Progenitor cell of endocrine pancreas (in vitro differentiated cells): Measurements from ENCODE around the gene PANX1. TPM values are rescaled to one million over a fixed set of nuclear protein-coding genes. Genes with fewer than 3 reads are reported as not detected.

Source experiments
- DNase-seq: peaks from one replicate; pipeline ENCODE4 v3.0.0; 2021; ENCODE audit warnings: low spot score; ENCODE audit not compliant: unreplicated experiment
- H3K27ac Mint-ChIP-seq: 2 replicates; pipeline ENCODE4 v1.8.0; 2021; ENCODE audit warnings: mild to moderate bottlenecking, moderate library complexity, mixed read lengths
- H3K27me3 Mint-ChIP-seq: 2 replicates; pipeline ENCODE4 v1.8.0; 2021; ENCODE audit warnings: mixed read lengths
- H3K36me3 Mint-ChIP-seq: 2 replicates; pipeline ENCODE4 v1.8.0; 2022; ENCODE audit warnings: mixed read lengths; ENCODE audit not compliant: insufficient read depth
- H3K4me1 Mint-ChIP-seq: 2 replicates; pipeline ENCODE4 v1.8.0; 2021; ENCODE audit warnings: low read depth, mixed read lengths
- H3K4me3 Mint-ChIP-seq: 2 replicates; pipeline ENCODE4 v1.8.0; 2021; ENCODE audit warnings: low read depth, mild to moderate bottlenecking, moderate library complexity, mixed read lengths
- H3K9me3 Mint-ChIP-seq: 2 replicates; pipeline ENCODE4 v1.8.0; 2021; ENCODE audit warnings: low read depth, mixed read lengths
- total RNA-seq: library from RNA; stranded (reverse); gene quantifications from 2 replicates; pipeline ENCODE4 v1.2.1, GENCODE V29; 2021
- TF ChIP-seq, protein P1 (sequence below): fragments of 200-600 bp; sonication (generic); IDR thresholded peaks from one replicate; pipeline ENCODE4 v1.5.0; 2021; ENCODE audit warnings: antibody characterized with exemption, mild to moderate bottlenecking; ENCODE audit not compliant: unreplicated experiment

Gene PANX1
- total RNA-seq, 1 donor from 2014 or later = 31.9 TPM

- Mint-ChIP-seq H3K4me1 (peaks cover 8% of the 10 kb centered on the region), H3K36me3 (peaks cover 26% of the 10 kb centered on the region), H3K4me3 (no peak overlapping the region), H3K27ac (no peak overlapping the region), H3K9me3 (no peaks in the 10 kb centered on the region), H3K27me3 (no peaks in the 10 kb centered on the region)
- DNase-seq = no peak
- TF ChIP-seq, protein P1, sequence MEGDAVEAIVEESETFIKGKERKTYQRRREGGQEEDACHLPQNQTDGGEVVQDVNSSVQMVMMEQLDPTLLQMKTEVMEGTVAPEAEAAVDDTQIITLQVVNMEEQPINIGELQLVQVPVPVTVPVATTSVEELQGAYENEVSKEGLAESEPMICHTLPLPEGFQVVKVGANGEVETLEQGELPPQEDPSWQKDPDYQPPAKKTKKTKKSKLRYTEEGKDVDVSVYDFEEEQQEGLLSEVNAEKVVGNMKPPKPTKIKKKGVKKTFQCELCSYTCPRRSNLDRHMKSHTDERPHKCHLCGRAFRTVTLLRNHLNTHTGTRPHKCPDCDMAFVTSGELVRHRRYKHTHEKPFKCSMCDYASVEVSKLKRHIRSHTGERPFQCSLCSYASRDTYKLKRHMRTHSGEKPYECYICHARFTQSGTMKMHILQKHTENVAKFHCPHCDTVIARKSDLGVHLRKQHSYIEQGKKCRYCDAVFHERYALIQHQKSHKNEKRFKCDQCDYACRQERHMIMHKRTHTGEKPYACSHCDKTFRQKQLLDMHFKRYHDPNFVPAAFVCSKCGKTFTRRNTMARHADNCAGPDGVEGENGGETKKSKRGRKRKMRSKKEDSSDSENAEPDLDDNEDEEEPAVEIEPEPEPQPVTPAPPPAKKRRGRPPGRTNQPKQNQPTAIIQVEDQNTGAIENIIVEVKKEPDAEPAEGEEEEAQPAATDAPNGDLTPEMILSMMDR = no peak
Measured at GRCh38 chr11:94175535-94175934, 46.9 kb downstream of the PANX1 start.

DNA sequence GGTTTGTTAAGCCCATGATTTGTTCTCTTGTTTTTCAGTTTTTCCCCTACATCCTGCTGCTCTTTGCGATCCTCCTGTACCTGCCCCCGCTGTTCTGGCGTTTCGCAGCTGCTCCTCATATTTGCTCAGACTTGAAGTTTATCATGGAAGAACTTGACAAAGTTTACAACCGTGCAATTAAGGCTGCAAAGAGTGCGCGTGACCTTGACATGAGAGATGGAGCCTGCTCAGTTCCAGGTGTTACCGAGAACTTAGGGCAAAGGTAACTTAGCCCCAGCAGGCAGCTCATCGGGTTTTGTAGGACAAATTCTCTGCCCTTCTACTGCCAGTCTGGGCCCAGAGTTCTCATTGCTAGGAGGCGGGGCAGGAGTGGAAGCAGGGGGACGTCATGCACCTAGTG is 49.7 kb downstream of the PANX1 start:
- H3K9me3 Mint-ChIP-seq = no peaks in the 10 kb centered on the region
- peaks cover 30% of the 10 kb centered on the region for H3K36me3 Mint-ChIP-seq
- H3K4me3 Mint-ChIP-seq = no peak overlapping the region
- DNase-seq = no peak
- TF ChIP-seq, protein P1 = no peak
- H3K27me3 Mint-ChIP-seq = no peaks in the 10 kb centered on the region
- no peak overlapping the region for H3K27ac Mint-ChIP-seq
- H3K4me1 Mint-ChIP-seq = peaks cover 7% of the 10 kb centered on the region

DNA sequence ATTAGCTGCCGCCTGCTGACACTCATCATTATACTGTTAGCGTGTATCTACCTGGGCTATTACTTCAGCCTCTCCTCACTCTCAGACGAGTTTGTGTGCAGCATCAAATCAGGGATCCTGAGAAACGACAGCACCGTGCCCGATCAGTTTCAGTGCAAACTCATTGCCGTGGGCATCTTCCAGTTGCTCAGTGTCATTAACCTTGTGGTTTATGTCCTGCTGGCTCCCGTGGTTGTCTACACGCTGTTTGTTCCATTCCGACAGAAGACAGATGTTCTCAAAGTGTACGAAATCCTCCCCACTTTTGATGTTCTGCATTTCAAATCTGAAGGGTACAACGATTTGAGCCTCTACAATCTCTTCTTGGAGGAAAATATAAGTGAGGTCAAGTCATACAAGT is 51.1 kb downstream of the PANX1 start:
- peaks cover 30% of the 10 kb centered on the region for H3K36me3 Mint-ChIP-seq
- H3K9me3 Mint-ChIP-seq = no peaks in the 10 kb centered on the region

GRCh38 chr11:94181526-94181925 is 52.9 kb downstream of the PANX1 start:
- no peak overlapping the region for H3K27ac Mint-ChIP-seq
- H3K4me1 Mint-ChIP-seq = peaks cover 5% of the 10 kb centered on the region
- TF ChIP-seq, protein P1 = no peak
- no peak for DNase-seq
- no peaks in the 10 kb centered on the region for H3K9me3 Mint-ChIP-seq
- H3K36me3 Mint-ChIP-seq = peaks cover 30% of the 10 kb centered on the region
- no peaks in the 10 kb centered on the region for H3K27me3 Mint-ChIP-seq
- H3K4me3 Mint-ChIP-seq = no peak overlapping the region

More for the DNA sequence above, 51.1 kb downstream of the PANX1 start:
- TF ChIP-seq, protein P1 = no peak
- H3K27ac Mint-ChIP-seq = no peak overlapping the region
- no peak for DNase-seq
- H3K4me1 Mint-ChIP-seq = peaks cover 5% of the 10 kb centered on the region
- H3K27me3 Mint-ChIP-seq = no peaks in the 10 kb centered on the region
- no peak overlapping the region for H3K4me3 Mint-ChIP-seq

- Mint-ChIP-seq H3K4me3 (no peak overlapping the region), H3K9me3 (no peaks in the 10 kb centered on the region), H3K27ac (no peak overlapping the region), H3K27me3 (no peaks in the 10 kb centered on the region), H3K36me3 (peaks cover 28% of the 10 kb centered on the region), H3K4me1 (peaks cover 5% of the 10 kb centered on the region)
- no peak for DNase-seq
- TF ChIP-seq, protein P1 = no peak
Measured at GRCh38 chr11:94181943-94182342, 53.3 kb downstream of the PANX1 start.
